Upper lobe of right lung (tissue), 1 donor: ENCODE results near the gene MRTFA. TPM values are rescaled to one million over a fixed set of nuclear protein-coding genes. Genes with fewer than 3 reads are reported as not detected.

ENCODE experiments used
- ATAC-seq: fragments of 200-7000 bp; cut with Tn5 transposase; one replicate; pipeline ENCODE4 v1.9.1; 2020; ENCODE audit warnings: mild to moderate bottlenecking, moderate library complexity
- DNase-seq: peaks from one replicate; pipeline ENCODE4 v3.0.0-alpha.2; 2020
- H3K27ac ChIP-seq: fragments of 200-600 bp; one replicate; pipeline ENCODE4 v1.8.0; 2022
- H3K27me3 ChIP-seq: fragments of 200-600 bp; one replicate; pipeline ENCODE4 v1.8.0; 2022; ENCODE audit warnings: mild to moderate bottlenecking
- H3K36me3 ChIP-seq: fragments of 200-600 bp; one replicate; pipeline ENCODE4 v1.8.0; 2022
- H3K4me1 ChIP-seq: fragments of 200-600 bp; one replicate; pipeline ENCODE4 v1.8.0; 2022
- H3K4me3 ChIP-seq: fragments of 200-600 bp; one replicate; pipeline ENCODE4 v1.8.0; 2022; ENCODE audit warnings: mild to moderate bottlenecking
- H3K9me3 ChIP-seq: fragments of 200-600 bp; one replicate; pipeline ENCODE4 v1.8.0; 2022
- CTCF ChIP-seq: fragments of 200-600 bp; IDR thresholded peaks from one replicate; pipeline ENCODE4 v1.8.0; 2022; ENCODE audit warnings: antibody characterized with exemption
- intact Hi-C: fragments of 100-400 bp; cut with DNase I; formaldehyde crosslinking; loops from one replicate; pipeline ENCODE4 v1.11.0; 2022
- total RNA-seq: library from RNA; stranded (reverse); fragmentation: NEBNext Ultra II Directional; extraction: Animal tissue kit (Norgen Biotek cat#: 25700); gene quantifications from one replicate; pipeline ENCODE4 v1.2.1, GENCODE V29; 2021
- donor health status: DM: no; HTN: yes; CAD: no; lungs with severe emphysema.

Gene MRTFA
- total RNA-seq, 1 donor from 2014 or later: 60.4 TPM

- Histone ChIP-seq H3K4me1 (no peaks in the 10 kb centered on the region), H3K9me3 (no peaks in the 10 kb centered on the region), H3K27me3 (no peaks in the 10 kb centered on the region), H3K36me3 (peaks cover 88% of the 10 kb centered on the region), H3K4me3 (no peak overlapping the region), H3K27ac (no peak overlapping the region)
- intact Hi-C loops: no loop called here
- no peak for TF ChIP-seq CTCF
- DNase-seq (peak; percentile 55), ATAC-seq (no peak)
These were observed 229.3 kb downstream of the MRTFA start for GRCh38 chr22:40407021-40407761.

- Histone ChIP-seq H3K4me1 (no peaks in the 10 kb centered on the region), H3K9me3 (no peaks in the 10 kb centered on the region), H3K36me3 (peaks cover 85% of the 10 kb centered on the region), H3K4me3 (no peak overlapping the region), H3K27ac (no peak overlapping the region), H3K27me3 (no peaks in the 10 kb centered on the region)
- intact Hi-C loops: no loop called here
- peak; percentile 44 for DNase-seq
- TF ChIP-seq CTCF: no peak
- ATAC-seq: no peak
These were observed 230.2 kb downstream of the MRTFA start for GRCh38 chr22:40406063-40406890.

- no peak for TF ChIP-seq CTCF
- no peaks in the 10 kb centered on the region for H3K9me3 ChIP-seq
- no peaks in the 10 kb centered on the region for H3K27me3 ChIP-seq
- H3K27ac ChIP-seq: no peak overlapping the region
- H3K4me3 ChIP-seq: no peak overlapping the region
- H3K4me1 ChIP-seq: peaks cover 5% of the 10 kb centered on the region
- peaks cover 77% of the 10 kb centered on the region for H3K36me3 ChIP-seq
- intact Hi-C loops: no loop called here
- ATAC-seq (no peak), DNase-seq (peak; percentile 60)
These were observed 231.1 kb downstream of the MRTFA start for GRCh38 chr22:40405178-40406062.

- no peak for TF ChIP-seq CTCF
- ATAC-seq: no peak
- H3K4me1 ChIP-seq: peaks cover 14% of the 10 kb centered on the region
- H3K4me3 ChIP-seq: no peak overlapping the region
- intact Hi-C loops: no loop called here
- DNase-seq: no peak
- H3K27ac ChIP-seq: no peak overlapping the region
- no peaks in the 10 kb centered on the region for H3K27me3 ChIP-seq
- H3K36me3 ChIP-seq: peaks cover 68% of the 10 kb centered on the region
- no peaks in the 10 kb centered on the region for H3K9me3 ChIP-seq
These were observed 232.0 kb downstream of the MRTFA start for GRCh38 chr22:40404251-40405177.
